Activated CD8-positive, alpha-beta memory T cell treated with anti-CD3 and anti-CD28 coated beads, Interleukin-2, amount 10 ng/mL, durations not matched to agents 7 days and 5 days (primary cell): Measurements from ENCODE around the gene CD6. TPM values are rescaled to one million over a fixed set of nuclear protein-coding genes. Genes with fewer than 3 reads are reported as not detected.

Experiments used
- ATAC-seq: fragments of 150-1000 bp; cut with Tn5 transposase; one replicate; pipeline ENCODE4 v1.10.0; 2021; ENCODE audit warnings: moderate library complexity
- CTCF ChIA-PET: fragments of 350-600 bp; sonication (Branson Sonifier 250); formaldehyde crosslinking; loops from one replicate; lab custom pipeline; 2021; ENCODE audit warnings: antibody characterized with exemption; lab: Charles Lee
- DNase-seq: peaks from one replicate; pipeline ENCODE4 v3.0.0-alpha.2; 2020
- H3K27ac Mint-ChIP-seq: one replicate; pipeline ENCODE4 v1.8.0; 2021; ENCODE audit warnings: mild to moderate bottlenecking, mixed read lengths
- H3K27me3 Mint-ChIP-seq: one replicate; pipeline ENCODE4 v1.8.0; 2021; ENCODE audit warnings: mixed read lengths
- H3K36me3 Mint-ChIP-seq: one replicate; pipeline ENCODE4 v1.8.0; 2021; ENCODE audit warnings: mild to moderate bottlenecking, mixed read lengths
- H3K4me1 Mint-ChIP-seq: one replicate; pipeline ENCODE4 v1.8.0; 2021; ENCODE audit warnings: mixed read lengths
- H3K4me3 Mint-ChIP-seq: one replicate; pipeline ENCODE4 v1.8.0; 2021; ENCODE audit warnings: mild to moderate bottlenecking, moderate library complexity, mixed read lengths
- H3K9me3 Mint-ChIP-seq: one replicate; pipeline ENCODE4 v1.8.0; 2022; ENCODE audit warnings: low read depth, mixed read lengths
- total RNA-seq, 2 experiments: library from RNA; stranded (reverse); gene quantifications; one replicate each; pipeline ENCODE4 v1.2.3, GENCODE V29; 2021

CD6 gene
- total RNA-seq, 2 experiments from 2014 or later = 152 to 181 TPM

GRCh38 chr11:61012737-61013215 lies 41.3 kb downstream of the CD6 start:
- Mint-ChIP-seq H3K9me3 (no peaks in the 10 kb centered on the region), H3K4me1 (no peaks in the 10 kb centered on the region), H3K27ac (peak overlapping the region; percentile 47), H3K36me3 (peaks cover 45% of the 10 kb centered on the region), H3K4me3 (no peak overlapping the region), H3K27me3 (no peaks in the 10 kb centered on the region)
- ATAC-seq (no peak), DNase-seq (no peak)
- CTCF ChIA-PET = no interaction called here

- ATAC-seq = no peak
- Mint-ChIP-seq H3K9me3 (no peaks in the 10 kb centered on the region), H3K27ac (peak overlapping the region; percentile 30), H3K4me3 (no peak overlapping the region), H3K27me3 (no peaks in the 10 kb centered on the region), H3K4me1 (peaks cover 30% of the 10 kb centered on the region), H3K36me3 (peaks cover 46% of the 10 kb centered on the region)
- no peak for DNase-seq
- CTCF ChIA-PET = interaction anchor here (1.2 kb wide), 1 partner anchor 48 kb away, joined by 3 read pairs; no protein-coding TSS in a partner anchor
Measured at GRCh38 chr11:61018059-61018458, 46.6 kb downstream of the CD6 start.

- Mint-ChIP-seq H3K4me1 (peaks cover 40% of the 10 kb centered on the region), H3K4me3 (no peak overlapping the region), H3K27me3 (no peaks in the 10 kb centered on the region), H3K36me3 (peaks cover 42% of the 10 kb centered on the region), H3K27ac (no peak overlapping the region), H3K9me3 (no peaks in the 10 kb centered on the region)
- DNase-seq (no peak), ATAC-seq (no peak)
- CTCF ChIA-PET = interaction anchor here (1.1 kb wide), 1 partner anchor 42 kb away, joined by 3 read pairs; no protein-coding TSS in a partner anchor
Measured at GRCh38 chr11:61019037-61019831, 47.8 kb downstream of the CD6 start.

GRCh38 chr11:61019832-61020405 lies 48.4 kb downstream of the CD6 start:
- ATAC-seq (no peak), DNase-seq (no peak)
- no peak overlapping the region for H3K4me3 Mint-ChIP-seq
- CTCF ChIA-PET = interaction anchor here (1.1 to 1.2 kb wide), 2 partner anchors 43 to 61 kb away, joined by 3 to 4 read pairs; no protein-coding TSS in a partner anchor
- no peaks in the 10 kb centered on the region for H3K9me3 Mint-ChIP-seq
- peak overlapping the region; percentile 24 for H3K27ac Mint-ChIP-seq
- peaks cover 45% of the 10 kb centered on the region for H3K4me1 Mint-ChIP-seq
- peaks cover 42% of the 10 kb centered on the region for H3K36me3 Mint-ChIP-seq
- no peaks in the 10 kb centered on the region for H3K27me3 Mint-ChIP-seq

GRCh38 chr11:61020551-61021235 lies 49.2 kb downstream of the CD6 start:
- H3K4me3 Mint-ChIP-seq = no peak overlapping the region
- ATAC-seq = no peak
- DNase-seq = no peak
- peak overlapping the region; percentile 63 for H3K27ac Mint-ChIP-seq
- CTCF ChIA-PET = interaction anchor here (1.2 kb wide), 1 partner anchor 60 kb away, joined by 4 read pairs; no protein-coding TSS in a partner anchor
- no peaks in the 10 kb centered on the region for H3K27me3 Mint-ChIP-seq
- H3K36me3 Mint-ChIP-seq = peaks cover 36% of the 10 kb centered on the region
- H3K9me3 Mint-ChIP-seq = no peaks in the 10 kb centered on the region
- peaks cover 53% of the 10 kb centered on the region for H3K4me1 Mint-ChIP-seq

- Mint-ChIP-seq H3K4me1 (peaks cover 63% of the 10 kb centered on the region), H3K9me3 (no peaks in the 10 kb centered on the region), H3K27ac (peak overlapping the region; percentile 63), H3K4me3 (peak overlapping the region; percentile 8), H3K36me3 (peaks cover 32% of the 10 kb centered on the region), H3K27me3 (no peaks in the 10 kb centered on the region)
- CTCF ChIA-PET = interaction anchor here (2.1 kb wide), 1 partner anchor 20 kb away, joined by 9 read pairs; no protein-coding TSS in a partner anchor
- DNase-seq = peak; percentile 79
- peak; percentile 45 for ATAC-seq
Measured at GRCh38 chr11:61021661-61022212, 50.3 kb downstream of the CD6 start.

- CTCF ChIA-PET = interaction anchor here (1.1 to 2.1 kb wide), 7 partner anchors 13 to 107 kb away, joined by 3 to 9 read pairs (median 4); no protein-coding TSS in a partner anchor
- Mint-ChIP-seq H3K4me1 (peaks cover 69% of the 10 kb centered on the region), H3K27ac (peak overlapping the region; percentile 79), H3K9me3 (no peaks in the 10 kb centered on the region), H3K4me3 (no peak overlapping the region), H3K27me3 (no peaks in the 10 kb centered on the region), H3K36me3 (peaks cover 28% of the 10 kb centered on the region)
- DNase-seq (no peak), ATAC-seq (peak; percentile 3)
Measured at GRCh38 chr11:61022311-61023085, 51.0 kb downstream of the CD6 start.

- H3K4me3 Mint-ChIP-seq = no peak overlapping the region
- peak; percentile 78 for DNase-seq
- peak; percentile 51 for ATAC-seq
- CTCF ChIA-PET = interaction anchor here (1.0 to 2.1 kb wide), 9 partner anchors 13 to 108 kb away, joined by 3 to 9 read pairs (median 4); no protein-coding TSS in a partner anchor
- H3K4me1 Mint-ChIP-seq = peaks cover 78% of the 10 kb centered on the region
- no peaks in the 10 kb centered on the region for H3K27me3 Mint-ChIP-seq
- no peaks in the 10 kb centered on the region for H3K9me3 Mint-ChIP-seq
- H3K36me3 Mint-ChIP-seq = peaks cover 23% of the 10 kb centered on the region
- peak overlapping the region; percentile 79 for H3K27ac Mint-ChIP-seq
Measured at GRCh38 chr11:61023086-61023965, 51.8 kb downstream of the CD6 start.

GRCh38 chr11:61023966-61024295 lies 52.5 kb downstream of the CD6 start:
- H3K4me1 Mint-ChIP-seq = peaks cover 83% of the 10 kb centered on the region
- H3K27ac Mint-ChIP-seq = peak overlapping the region; percentile 79
- DNase-seq (no peak), ATAC-seq (no peak)
- peaks cover 17% of the 10 kb centered on the region for H3K36me3 Mint-ChIP-seq
- H3K4me3 Mint-ChIP-seq = no peak overlapping the region
- CTCF ChIA-PET = interaction anchor here (1.0 to 2.1 kb wide), 5 partner anchors 18 to 60 kb away, joined by 3 to 9 read pairs (median 4); no protein-coding TSS in a partner anchor
- no peaks in the 10 kb centered on the region for H3K27me3 Mint-ChIP-seq
- H3K9me3 Mint-ChIP-seq = no peaks in the 10 kb centered on the region

- ATAC-seq (no peak), DNase-seq (no peak)
- Mint-ChIP-seq H3K4me1 (peaks cover 90% of the 10 kb centered on the region), H3K36me3 (peaks cover 11% of the 10 kb centered on the region), H3K4me3 (no peak overlapping the region), H3K9me3 (no peaks in the 10 kb centered on the region), H3K27me3 (no peaks in the 10 kb centered on the region), H3K27ac (peak overlapping the region; percentile 16)
- CTCF ChIA-PET = interaction anchor here (1.1 to 2.2 kb wide), 3 partner anchors 17 to 110 kb away, joined by 4 to 7 read pairs (median 5); partner anchors contain the start of gene CD6
Measured at GRCh38 chr11:61024938-61025820, 53.7 kb downstream of the CD6 start.

GRCh38 chr11:61025821-61026120 lies 54.3 kb downstream of the CD6 start:
- ATAC-seq (no peak), DNase-seq (no peak)
- no peaks in the 10 kb centered on the region for H3K9me3 Mint-ChIP-seq
- H3K27ac Mint-ChIP-seq = peak overlapping the region; percentile 77
- H3K36me3 Mint-ChIP-seq = peaks cover 5% of the 10 kb centered on the region
- CTCF ChIA-PET = interaction anchor here (1.1 to 2.2 kb wide), 3 partner anchors 17 to 110 kb away, joined by 4 to 7 read pairs (median 5); partner anchors contain the start of gene CD6
- no peak overlapping the region for H3K4me3 Mint-ChIP-seq
- no peaks in the 10 kb centered on the region for H3K27me3 Mint-ChIP-seq
- peaks cover 84% of the 10 kb centered on the region for H3K4me1 Mint-ChIP-seq
